KG1 (cell line): ENCODE data around the gene NDUFA6.
"Not testable (repeated sequence)": the region's sequence is repeated elsewhere in the genome, so short reads cannot be mapped to it uniquely, and the experiment has no call there.

Experiments used
- DNase-seq: peaks from one replicate; lab custom pipeline; 2025; lab: John Stamatoyannopoulos, UW

NDUFA6 gene

GRCh38 chr22:42090596-42091454 is at the start of gene NDUFA6:
TSS of gene NDUFA6 (minus strand) at chr22:42090772. CDS start at chr22:42090744, 28 bp downstream.
- DNase-seq: peak; percentile 94

- DNase-seq: not testable (repeated sequence)
These were observed 49.6 kb upstream of the NDUFA6 start for GRCh38 chr22:42140153-42140552.

- not testable (repeated sequence) for DNase-seq
These were observed 48.9 kb upstream of the NDUFA6 start for GRCh38 chr22:42139508-42139907.

- DNase-seq: no peak
These were observed 48.4 kb upstream of the NDUFA6 start for GRCh38 chr22:42138972-42139371.

DNA sequence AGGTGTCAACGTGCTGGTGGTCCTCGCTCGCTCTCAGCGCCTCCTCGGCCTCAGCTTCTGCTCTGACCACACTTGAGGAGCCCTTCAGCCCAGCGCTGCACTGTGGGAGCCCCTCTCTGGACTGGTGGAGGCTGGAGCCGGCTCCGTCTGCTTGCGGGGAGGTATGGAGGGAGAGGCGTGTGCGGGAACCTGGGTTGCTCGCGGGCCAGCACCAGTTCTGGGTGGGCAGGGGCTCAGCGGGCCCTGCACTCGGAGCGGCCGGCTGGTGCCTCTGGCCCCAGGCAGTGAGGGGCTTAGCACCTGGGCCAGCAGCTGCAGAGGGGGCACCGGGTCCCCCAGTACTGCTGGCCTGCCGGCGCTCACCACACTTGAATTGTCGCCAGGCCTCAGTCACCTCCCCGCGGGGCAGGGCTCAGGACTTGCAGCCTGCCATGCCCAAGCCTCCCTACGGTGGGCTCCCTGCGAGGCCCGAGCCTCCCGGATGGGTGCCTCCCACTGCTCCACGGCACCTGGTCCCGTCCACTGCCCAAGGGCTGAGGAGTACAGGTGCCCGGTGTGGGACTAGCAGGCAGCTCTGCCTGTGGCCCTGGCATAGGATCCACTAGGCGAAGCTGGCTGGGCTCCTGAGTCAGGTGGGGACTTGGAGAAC is 47.7 kb upstream of the NDUFA6 start:
- no peak for DNase-seq

- DNase-seq: not testable (repeated sequence)
These were observed 45.1 kb upstream of the NDUFA6 start for GRCh38 chr22:42135688-42136087.

DNA sequence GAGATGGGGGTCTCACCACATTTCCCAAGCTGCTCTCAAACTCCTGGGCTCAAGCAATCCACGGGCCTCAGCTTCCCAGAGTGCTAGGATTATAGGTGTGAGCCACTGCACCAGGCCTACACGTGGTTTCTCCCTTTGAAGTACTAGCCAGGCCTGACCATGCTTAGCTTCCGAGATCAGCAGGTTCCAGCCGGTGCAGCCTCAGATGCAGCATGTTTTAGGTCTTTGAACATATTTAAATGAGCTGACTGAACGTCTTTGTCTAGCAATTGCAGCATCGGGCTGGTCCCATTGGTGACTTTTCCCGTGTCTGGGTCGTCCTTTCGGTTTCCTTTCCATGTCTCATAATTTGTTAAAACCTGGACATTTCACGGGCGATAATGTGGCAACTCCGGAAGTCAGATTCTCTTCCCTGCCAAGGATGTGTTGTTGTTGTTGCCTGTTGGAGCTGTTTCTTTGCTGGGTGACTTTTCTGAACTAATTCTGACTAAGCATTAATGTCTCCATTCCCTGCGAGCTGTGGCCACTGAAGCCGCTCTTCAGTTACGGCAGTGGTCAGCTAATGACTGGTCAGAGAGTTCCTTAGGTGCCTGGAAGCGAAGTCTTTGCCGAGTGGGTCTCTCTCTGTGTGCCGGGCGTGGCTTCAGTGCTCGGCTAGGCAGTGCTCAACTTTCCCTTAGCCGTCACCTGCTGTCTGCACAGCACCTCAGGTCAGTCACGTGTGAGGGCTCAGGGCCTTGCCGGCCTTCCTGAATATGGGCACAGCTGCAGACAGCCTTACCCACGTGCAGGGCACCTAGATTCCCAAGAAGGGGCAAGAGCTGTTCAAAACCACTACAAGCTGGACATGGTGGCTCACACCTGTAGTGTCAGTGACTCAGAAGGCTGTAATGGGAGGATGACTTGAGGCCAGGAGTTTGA is 43.8 kb upstream of the NDUFA6 start:
- DNase-seq: no peak

DNA sequence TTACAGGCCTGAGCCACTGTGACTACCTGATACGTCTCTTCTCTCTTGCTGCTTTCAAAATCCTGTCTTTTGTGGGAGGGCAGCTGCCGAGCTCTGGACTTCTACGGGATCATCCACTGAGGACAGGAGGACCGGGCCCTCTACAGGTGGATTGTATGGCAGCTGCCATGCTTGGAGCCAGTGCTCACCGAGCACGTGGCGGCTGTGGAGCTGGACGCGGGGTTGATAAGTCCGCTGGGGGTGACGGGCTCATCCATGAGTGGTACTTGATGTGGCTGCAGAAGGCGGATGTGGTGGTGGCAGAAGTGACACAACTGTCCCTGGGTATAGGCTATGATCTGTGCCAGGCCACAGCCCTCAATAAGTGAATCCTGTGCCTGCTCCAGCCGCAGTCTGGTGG is 41.9 kb upstream of the NDUFA6 start:
- no peak for DNase-seq

DNA sequence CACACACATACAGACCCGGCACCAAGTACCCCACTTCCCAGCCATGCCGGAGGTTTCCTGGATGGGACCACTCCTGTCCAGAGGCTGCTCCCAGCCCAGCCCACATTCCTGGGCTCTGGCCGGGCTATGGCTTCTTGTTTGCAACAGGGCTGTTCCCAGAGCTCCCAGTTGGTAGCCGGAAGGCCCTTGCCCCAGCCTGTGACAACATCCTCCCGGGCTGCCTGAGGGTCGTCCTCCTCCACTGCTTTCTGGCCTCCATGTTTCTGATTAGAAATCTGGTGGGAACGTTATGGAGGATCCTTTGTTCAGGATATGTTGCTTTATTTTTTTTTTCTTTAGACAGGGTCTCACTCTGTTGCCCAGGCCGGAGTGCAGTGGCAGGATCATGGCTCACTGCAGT is 41.0 kb upstream of the NDUFA6 start:
- no peak for DNase-seq

DNA sequence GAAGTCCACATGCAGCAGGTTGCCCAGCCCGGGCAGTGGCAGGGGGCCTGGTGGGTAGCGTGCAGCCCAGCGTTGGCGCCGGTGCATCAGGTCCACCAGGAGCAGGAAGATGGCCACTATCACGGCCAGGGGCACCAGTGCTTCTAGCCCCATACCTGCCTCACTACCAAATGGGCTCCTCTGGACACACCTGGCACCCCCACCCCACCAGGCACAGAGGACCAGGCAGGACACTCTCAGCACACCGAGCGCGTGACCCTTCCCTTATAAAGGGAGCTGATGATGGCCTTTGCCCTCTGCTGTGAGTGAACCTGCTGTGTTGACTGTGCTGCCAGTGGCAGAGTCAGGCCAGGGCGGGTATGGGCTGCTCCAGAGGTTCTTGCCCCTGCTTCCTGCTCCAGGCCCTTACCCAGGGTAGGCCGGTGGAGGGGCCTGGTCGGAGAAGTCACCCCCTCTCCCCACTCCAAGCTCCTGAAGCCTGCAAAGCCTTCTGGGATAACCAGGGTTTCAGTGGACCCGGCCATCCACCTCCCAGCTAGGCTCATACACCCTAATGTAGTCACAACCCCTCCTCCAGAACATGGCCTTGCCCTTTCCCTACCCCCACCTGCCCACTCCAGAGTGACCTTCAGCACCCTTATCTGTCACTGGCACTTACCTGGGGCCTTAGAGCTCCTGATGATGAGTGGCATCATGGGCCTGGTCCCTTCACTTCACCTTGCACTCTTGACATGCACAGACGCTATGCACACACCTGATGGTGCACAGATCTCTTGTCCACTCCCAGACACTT is 40.3 kb upstream of the NDUFA6 start, which contains the start of gene CYP2D6:
Gene CYP2D6, minus strand, starts transcription at position 172 of the 793 bp plus-strand sequence. Its CDS starts 19 bp downstream, at position 153.
- DNase-seq: not testable (repeated sequence)

DNA sequence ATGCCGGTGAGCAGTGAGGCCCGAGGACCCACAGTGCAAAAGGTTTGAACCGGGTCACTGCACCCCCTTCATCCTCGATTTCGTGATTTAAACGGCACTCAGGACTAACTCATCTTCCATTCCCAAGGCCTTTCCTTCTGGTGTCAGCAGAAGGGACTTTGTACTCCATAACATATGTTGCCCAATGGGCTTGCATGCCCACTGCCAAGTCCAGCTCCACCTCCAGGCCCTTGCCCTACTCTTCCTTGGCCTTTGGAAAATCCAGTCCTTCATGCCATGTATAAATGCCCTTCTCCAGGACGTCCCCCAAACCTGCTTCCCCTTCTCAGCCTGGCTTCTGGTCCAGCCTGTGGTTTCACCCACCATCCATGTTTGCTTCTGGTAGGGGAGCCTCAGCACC is 39.6 kb upstream of the NDUFA6 start:
- not testable (repeated sequence) for DNase-seq

DNA sequence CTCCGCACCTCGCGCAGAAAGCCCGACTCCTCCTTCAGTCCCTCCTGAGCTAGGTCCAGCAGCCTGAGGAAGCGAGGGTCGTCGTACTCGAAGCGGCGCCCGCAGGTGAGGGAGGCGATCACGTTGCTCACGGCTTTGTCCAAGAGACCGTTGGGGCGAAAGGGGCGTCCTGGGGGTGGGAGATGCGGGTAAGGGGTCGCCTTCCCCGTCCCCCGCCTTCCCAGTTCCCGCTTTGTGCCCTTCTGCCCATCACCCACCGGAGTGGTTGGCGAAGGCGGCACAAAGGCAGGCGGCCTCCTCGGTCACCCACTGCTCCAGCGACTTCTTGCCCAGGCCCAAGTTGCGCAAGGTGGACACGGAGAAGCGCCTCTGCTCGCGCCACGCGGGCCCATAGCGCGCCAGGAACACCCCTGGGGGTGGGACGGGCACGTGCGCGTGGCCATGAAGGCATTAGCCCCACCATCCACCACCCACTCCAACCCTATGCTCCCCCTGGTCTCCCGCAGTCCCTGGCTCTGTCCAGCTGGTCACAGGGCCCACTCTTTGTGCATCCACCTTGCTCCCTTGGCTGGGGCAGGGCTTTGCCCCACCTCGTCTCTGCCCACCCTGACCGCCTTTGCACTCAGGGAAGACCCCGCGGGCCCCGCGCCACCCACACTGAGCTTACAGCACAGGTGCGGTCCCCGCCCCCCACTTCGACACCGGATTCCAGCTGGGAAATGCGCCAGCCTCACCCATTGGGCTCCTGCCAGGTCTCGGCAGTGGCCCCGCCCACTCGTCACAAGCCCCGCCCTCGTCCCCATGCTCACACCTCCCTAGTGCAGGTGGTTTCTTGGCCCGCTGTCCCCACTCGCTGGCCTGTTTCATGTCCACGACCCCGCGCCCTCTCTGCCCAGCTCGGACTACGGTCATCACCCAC is 38.5 kb upstream of the NDUFA6 start:
- DNase-seq: not testable (repeated sequence)

DNA sequence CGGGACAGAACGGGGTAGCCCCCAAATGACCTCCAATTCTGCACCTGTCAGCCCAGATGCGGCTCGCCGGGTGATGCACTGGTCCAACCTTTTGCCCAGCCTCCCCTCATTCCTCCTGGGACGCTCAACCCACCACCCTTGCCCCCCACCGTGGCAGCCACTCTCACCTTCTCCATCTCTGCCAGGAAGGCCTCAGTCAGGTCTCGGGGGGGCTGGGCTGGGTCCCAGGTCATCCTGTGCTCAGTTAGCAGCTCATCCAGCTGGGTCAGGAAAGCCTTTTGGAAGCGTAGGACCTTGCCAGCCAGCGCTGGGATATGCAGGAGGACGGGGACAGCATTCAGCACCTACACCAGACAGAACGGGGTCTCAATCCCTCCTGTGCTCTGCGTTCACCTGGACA is 37.4 kb upstream of the NDUFA6 start:
- DNase-seq: not testable (repeated sequence)

DNA sequence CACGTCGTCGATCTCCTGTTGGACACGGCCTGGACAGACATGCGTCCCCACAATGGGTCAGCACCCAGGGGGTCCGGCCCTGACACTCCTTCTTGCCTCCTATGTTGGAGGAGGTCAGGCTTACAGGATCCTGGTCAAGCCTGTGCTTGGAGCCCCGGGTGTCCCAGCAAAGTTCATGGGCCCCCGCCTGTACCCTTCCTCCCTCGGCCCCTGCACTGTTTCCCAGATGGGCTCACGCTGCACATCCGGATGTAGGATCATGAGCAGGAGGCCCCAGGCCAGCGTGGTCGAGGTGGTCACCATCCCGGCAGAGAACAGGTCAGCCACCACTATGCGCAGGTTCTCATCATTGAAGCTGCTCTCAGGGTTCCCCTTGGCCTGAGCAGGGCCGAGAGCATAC is 37.0 kb upstream of the NDUFA6 start:
- no peak for DNase-seq

- not testable (repeated sequence) for DNase-seq
These were observed 33.0 kb upstream of the NDUFA6 start for GRCh38 chr22:42123529-42123928.

- not testable (repeated sequence) for DNase-seq
These were observed 29.9 kb upstream of the NDUFA6 start for GRCh38 chr22:42120231-42121021.

DNA sequence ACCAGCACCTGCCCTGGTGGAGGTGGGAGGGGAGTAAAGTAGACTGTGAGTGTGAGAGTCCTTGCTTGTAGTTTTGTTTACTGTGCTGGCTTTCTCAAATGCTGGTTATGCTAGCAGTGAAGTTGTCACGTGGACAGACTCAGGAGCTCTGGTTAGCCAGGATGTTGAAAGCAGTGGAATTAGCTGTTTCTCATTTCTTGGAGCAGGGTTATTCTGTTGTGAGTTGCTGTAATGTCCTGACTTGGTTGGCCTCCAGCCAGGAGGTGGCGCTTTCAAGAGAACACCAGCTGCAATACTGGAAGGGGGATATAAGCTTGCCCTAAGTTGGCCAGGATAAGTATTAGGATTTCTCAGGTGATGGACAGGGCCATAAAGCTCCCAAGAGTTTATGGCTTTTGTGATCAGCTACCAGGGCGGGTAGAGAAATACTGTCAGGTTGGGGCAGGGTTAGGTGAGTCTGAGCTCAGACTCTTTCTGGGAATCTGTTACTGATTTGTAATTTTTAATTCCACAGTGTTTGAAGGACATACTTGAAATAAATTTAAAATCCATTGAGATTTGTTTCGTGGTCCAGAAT is 26.4 kb upstream of the NDUFA6 start:
- no peak for DNase-seq

GRCh38 chr22:42115420-42115830 is 24.9 kb upstream of the NDUFA6 start:
- DNase-seq: not testable (repeated sequence)

DNA sequence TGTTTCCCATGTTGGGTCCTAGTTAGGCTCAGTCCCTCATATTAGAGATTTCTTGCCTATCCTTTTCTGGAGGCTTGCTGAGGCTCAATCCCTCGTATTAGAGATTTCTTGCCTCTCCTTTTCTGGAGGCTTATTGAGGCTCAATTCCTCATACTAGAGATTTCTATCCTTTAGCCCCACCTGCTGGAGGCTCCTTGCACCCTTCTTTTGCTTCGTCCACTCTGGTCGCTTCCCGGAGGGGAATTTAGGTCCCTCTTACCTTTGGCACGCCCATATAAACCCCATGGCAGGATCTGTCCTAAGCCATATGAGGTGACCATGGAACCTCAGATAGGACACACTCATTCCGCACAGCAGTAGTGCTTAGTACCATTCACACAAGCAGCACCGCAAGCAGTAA is 24.1 kb upstream of the NDUFA6 start:
- DNase-seq: no peak
